ENCODE measurements around the gene POLR2J.
"Not testable (repeated sequence)": the region's sequence is repeated elsewhere in the genome, so short reads cannot be mapped to it uniquely, and the experiment has no call there.

The POLR2J gene

DNA sequence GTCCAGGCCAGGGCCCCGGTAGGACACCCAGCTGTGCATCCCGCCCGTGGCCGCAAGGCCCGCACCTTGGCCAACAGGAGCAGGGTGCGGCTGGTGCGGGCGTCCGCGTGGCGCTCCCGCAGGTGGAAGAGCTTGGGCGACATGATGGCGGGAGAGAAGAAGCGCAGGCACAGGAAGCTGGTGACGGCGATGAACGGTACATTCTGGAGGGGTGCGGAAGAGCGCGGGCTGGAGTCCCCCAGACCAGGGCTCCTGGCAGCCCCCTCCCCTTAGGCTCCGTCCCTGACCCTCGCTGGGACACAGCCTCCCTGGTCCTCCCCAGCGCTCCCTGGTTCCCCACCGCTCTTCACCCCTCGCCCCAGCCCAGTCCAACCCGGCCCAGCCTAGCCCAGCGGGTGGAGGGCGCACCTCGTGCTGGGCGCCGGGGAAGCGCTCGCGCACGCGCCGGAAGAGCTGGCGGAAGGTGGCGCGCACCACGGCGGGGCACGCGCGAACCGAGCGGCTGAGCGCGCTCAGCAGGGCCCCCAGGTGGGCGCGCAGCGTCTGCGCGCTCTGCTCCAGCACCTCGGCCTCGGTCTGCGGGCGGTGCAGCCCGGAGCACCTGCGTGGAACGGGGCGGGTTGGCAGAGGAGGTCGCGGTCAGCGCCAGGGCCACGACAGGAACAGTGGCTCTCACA, 15.9 kb upstream of the POLR2J start:
- in situ Hi-C loops (cut with MboI; ENCODE audit: low sequenced_read_pairs): not testable (repeated sequence)

- in situ Hi-C loops (cut with MboI; ENCODE audit: low sequenced_read_pairs): not testable (repeated sequence)
Measured at GRCh38 chr7:102494026-102494425, 15.3 kb upstream of the POLR2J start.

DNA sequence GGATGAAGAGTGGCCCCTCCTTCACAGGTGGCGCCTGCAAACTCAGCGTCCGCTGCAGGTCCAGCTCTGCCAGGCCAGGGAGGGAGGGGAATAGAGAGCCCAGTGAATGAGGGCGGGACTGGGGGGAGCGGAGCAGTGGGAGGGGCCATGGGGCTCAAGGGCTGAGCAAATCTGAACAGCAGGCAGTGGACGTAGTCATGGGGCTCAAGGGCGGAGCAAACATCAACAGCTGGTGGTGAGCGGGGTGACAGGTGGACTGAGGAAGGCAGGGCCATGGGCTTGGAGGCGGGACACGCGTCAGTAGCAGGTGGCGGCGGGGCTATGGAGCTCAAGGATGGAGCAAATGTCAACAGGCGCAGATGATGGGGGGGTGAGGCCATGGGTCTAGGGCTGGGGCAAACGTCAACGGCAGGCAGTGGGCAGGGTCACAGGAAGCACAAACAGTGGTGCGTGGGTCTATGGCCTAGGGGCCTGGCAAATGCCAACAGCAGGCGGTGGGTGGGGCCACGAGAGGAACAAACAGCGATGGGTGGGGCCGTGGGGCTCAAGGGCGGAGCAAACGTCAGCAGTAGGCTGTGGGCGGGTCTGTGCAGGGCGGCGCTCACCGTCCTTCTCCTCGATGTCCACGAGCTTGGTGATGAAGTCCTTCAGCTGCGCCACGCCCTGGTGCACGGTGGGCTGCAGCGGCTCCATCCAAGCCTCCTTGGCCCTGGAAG, 14.7 kb upstream of the POLR2J start:
- in situ Hi-C loops (cut with MboI; ENCODE audit: low sequenced_read_pairs): not testable (repeated sequence)

DNA sequence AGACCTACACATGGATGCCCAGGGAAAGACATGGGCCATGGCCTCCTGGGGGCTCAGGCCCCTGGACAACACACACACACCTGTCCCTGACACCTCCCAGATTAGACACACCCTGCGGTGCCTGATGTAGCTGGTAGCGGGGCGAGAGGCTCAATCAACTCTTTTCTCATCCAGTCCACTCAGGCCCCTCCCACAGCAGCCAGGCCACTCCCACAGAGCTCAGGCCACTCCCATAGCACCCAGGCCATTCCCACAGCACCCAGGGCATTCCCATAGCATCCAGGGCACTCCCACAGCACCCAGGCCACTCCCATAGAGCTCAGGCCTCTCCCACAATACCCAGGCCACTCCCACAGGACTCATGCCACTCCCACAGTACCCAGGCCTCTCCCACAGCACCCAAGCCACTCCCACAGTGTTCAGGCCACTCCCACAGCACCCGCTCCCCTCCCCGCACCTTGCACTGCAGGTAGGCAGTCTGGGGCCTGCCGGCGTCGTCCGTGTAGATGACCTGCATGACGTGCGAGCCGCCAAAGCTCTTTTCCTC, 11.9 kb upstream of the POLR2J start:
- in situ Hi-C loops (cut with MboI; ENCODE audit: low sequenced_read_pairs): not testable (repeated sequence)

- in situ Hi-C loops (cut with MboI; ENCODE audit: low sequenced_read_pairs): not testable (repeated sequence)
Measured at GRCh38 chr7:102484317-102484716, 5.6 kb upstream of the POLR2J start.

- in situ Hi-C loops (cut with MboI; ENCODE audit: low sequenced_read_pairs): not testable (repeated sequence)
Measured at GRCh38 chr7:102481962-102482361, 3.2 kb upstream of the POLR2J start.

- in situ Hi-C loops (cut with MboI; ENCODE audit: low sequenced_read_pairs): not testable (repeated sequence)
Measured at GRCh38 chr7:102479982-102480637, 1.4 kb upstream of the POLR2J start.

GRCh38 chr7:102479209-102479584, 475 bp upstream of the POLR2J start:
- in situ Hi-C loops (cut with MboI; ENCODE audit: low sequenced_read_pairs): not testable (repeated sequence)

DNA sequence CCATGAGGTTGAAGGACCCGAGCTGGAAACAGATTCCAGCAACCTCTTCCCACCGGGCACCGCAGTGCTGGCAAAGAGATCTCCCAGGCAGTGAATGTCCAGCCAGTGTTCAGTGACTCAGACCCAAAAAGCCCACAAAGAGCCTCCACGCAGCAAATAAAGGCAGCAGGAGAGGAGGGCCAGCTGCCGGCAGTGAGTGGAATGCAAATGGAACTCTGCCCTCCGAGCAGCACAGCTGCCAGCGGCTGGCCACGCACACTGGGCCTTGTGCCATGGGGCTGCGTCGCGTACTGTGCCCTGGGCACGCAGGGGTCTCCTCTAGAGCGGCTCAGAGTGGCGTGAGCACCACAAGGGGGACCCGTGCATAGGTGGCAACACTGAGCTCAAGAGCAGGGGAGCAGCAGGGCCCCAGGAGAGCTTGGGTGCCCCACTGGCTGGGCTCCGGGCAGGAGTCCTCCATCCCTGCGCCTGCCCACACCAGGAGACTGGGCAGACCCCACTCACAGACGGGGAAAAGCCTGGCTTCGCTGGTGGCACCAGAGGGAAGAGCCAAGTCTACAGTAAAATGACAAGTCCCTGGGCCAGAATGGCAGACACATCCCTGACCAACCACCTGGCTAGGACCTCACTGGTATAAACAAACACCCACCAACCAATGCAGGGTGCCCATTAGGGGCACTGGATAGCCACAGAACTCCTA, 3.8 kb downstream of the POLR2J start:
- in situ Hi-C loops (cut with MboI; ENCODE audit: low sequenced_read_pairs): not testable (repeated sequence)

GRCh38 chr7:102474116-102474515, 4.6 kb downstream of the POLR2J start:
- in situ Hi-C loops (cut with MboI; ENCODE audit: low sequenced_read_pairs): not testable (repeated sequence)

- in situ Hi-C loops (cut with MboI; ENCODE audit: low sequenced_read_pairs): no loop called here
Measured at GRCh38 chr7:102473271-102473991, 5.3 kb downstream of the POLR2J start.

- in situ Hi-C loops (cut with MboI; ENCODE audit: low sequenced_read_pairs): no loop called here
Measured at GRCh38 chr7:102472126-102473041, 6.3 kb downstream of the POLR2J start.

DNA sequence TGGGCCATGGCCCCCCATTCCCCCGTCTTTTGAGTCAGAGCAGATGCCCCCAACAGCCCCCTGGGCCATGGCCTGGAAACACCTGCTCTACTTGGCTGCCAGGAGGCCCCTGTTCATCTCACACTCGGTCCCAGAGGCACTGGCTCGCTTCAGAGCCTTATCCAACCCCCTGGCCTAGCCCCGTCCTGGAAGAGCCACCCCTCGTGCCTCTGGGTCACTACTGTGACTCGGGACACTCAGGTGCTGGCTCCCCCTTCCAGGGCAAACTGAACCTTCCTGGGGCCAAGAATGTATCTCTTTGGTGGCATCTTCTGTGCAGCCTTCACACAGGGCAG, 7.0 kb downstream of the POLR2J start:
- in situ Hi-C loops (cut with MboI; ENCODE audit: low sequenced_read_pairs): no loop called here

DNA sequence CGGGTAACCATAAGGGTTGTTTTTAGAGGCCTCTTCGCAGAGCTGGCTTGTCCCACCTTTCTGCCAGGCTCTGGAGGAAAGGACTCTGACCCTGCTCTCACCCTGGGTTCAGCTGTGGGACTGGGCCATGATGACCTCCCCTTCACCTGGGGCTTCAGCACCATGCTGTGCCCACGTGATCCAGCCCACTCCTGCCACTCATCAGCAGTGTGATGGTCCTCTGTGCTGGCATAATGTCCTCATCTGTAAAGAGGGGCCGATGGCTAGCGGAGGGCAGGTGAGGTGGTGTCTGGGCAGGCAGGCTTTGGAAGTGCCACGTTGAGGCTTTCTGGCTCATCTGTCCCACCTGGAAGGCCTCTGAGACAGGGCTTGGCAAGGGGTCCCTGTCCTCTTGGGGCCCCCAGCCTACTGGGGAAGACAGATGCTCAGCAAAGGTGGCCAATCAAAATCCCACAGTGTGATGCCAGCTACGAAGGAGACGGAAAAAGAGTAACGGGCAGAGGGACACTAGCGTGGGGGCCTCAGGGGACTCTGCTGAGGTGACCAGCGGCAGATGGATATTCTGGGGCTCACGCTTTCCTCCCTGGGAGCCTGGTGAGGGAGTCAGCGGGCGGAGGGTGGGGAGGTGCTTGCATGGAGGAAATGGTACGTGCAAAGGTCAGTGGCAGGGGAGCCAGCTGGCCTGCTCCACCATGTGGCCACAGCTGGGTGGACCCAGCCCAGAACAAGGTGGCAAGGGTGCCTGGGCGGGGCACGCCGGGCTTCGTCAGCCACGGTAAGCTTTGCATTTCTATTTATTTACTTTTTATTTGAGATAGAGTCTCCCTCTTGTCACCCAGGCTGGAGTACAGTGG, 8.5 kb downstream of the POLR2J start:
- in situ Hi-C loops (cut with MboI; ENCODE audit: low sequenced_read_pairs): no loop called here

DNA sequence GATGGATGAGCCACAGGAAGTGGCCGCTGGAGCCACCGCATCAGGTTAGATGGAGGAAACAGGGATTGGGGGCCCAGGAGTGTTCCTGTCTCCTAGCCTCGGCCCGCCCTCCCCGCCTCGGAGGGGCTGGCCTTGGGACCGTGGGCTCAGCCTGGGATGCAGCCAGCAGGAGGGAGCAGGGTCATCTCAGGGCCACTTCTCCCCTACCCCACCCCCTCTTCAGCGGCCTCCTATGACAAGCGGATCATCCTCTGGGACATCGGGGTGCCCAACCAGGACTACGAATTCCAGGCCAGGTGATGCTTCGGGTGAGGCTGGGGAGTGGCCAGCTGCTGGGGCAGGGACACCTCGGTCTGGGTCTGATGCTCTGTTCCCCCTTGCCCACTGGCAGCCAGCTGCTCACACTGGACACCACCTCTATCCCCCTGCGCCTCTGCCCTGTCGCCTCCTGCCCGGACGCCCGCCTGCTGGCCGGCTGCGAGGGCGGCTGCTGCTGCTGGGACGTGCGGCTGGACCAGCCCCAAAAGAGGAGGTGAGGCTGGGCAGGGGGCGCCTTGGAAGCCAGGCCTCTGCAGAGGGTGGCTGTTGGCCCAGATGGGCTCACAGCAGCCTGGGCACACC, 9.3 kb downstream of the POLR2J start:
- in situ Hi-C loops (cut with MboI; ENCODE audit: low sequenced_read_pairs): no loop called here

DNA sequence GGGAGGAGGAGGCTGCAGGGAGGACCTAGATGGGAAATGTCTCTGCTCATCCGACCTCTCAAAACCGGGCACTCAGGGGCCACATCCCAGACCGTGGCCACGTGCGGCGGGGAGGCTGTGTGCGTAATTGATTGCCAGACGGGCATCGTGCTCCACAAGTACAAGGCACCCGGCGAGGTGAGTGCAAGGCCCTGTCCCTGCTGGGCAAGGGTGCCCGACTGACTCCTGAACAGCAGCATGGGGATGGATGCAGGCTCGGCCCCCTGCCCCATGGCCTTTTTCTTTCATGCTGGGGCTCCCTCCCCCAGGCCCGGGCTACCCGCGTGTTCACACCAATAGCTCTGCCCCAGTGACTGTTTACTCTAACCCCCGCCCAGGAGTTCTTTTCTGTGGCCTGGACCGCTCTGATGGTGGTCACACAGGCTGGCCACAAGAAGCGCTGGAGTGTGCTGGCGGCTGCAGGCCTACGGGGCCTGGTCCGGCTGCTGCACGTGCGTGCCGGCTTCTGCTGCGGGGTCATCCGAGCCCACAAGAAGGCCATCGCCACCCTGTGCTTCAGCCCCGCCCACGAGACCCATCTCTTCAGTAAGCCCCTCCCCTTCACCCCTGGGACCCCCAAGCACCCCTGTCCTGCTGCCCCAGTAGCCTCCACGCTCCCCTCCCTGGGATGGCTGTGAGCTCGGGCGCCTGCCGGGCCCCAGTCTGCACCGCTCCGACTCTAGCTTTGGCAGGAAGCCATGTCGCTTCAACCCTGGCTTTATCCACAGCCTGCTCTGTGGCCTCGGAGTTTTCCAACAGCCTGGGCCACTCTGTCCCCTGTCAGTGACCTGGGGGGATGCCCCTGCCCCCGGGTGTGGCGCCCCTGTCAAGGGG, 10.0 kb downstream of the POLR2J start:
- in situ Hi-C loops (cut with MboI; ENCODE audit: low sequenced_read_pairs): no loop called here
